ENCODE measurements around the gene FAM25C.
"Not testable (repeated sequence)": the region's sequence is repeated elsewhere in the genome, so short reads cannot be mapped to it uniquely, and the experiment has no call there.

The FAM25C gene

DNA sequence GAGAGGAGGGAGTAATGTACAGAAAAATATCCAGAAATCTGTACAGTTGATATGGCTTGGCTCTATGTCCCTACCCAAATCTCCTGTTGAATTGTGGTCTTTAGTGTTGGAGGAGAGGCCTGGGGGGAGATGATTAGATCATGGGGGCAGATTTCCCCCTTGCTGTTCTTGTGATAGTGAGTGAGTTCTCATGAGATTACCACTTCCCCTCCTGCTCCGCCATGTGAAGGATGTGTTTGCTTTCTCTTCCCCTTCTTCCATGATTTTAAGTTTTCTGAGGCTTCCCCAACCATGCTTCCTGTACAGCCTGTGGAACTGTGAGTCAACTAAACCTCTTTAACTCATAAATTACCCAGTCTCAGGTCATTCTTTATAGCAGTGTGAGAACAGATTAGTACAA is 52.2 kb downstream of the FAM25C start:
- DNase-seq, result not testable (repeated sequence)
